ENCODE results near the gene GABRA6.
"Not testable (repeated sequence)": the region's sequence is repeated elsewhere in the genome, so short reads cannot be mapped to it uniquely, and the experiment has no call there.

Gene GABRA6

DNA sequence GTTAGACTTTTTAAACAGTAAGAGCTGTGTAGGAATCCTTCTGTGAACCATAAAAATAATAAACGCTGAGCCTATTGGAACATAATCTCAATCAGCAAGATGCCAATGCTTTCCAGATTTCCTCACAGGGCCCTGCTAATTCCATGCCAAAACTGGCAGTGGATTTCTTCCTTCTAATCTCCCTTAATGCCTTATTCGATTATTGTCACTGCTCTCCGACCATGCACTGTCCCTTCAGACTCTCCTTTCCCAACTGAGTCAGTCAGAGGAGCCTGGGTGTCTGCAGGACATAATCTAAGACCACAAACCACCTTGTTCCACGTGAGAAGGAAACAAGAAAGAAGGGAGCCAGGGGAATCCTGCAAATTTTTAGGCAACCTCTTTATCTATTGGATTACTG, at the start of gene GABRA6:
Gene GABRA6, plus strand, starts transcription at position 261 of the 400 bp plus-strand sequence. CDS start 269 bp downstream, outside the sequence.
- DNase-seq (ENCODE audit: low read depth in 2 of 2) = no peak

GRCh38 chr5:161637591-161637990, 47.9 kb upstream of the GABRA6 start:
- no peak for DNase-seq (ENCODE audit: low read depth in 2 of 2)

- no peak for DNase-seq (ENCODE audit: low read depth in 2 of 2)
These were observed 44.1 kb upstream of the GABRA6 start for GRCh38 chr5:161641444-161641843.

- DNase-seq (ENCODE audit: low read depth in 2 of 2) = no peak
These were observed 40.3 kb upstream of the GABRA6 start for GRCh38 chr5:161645264-161645663.

DNA sequence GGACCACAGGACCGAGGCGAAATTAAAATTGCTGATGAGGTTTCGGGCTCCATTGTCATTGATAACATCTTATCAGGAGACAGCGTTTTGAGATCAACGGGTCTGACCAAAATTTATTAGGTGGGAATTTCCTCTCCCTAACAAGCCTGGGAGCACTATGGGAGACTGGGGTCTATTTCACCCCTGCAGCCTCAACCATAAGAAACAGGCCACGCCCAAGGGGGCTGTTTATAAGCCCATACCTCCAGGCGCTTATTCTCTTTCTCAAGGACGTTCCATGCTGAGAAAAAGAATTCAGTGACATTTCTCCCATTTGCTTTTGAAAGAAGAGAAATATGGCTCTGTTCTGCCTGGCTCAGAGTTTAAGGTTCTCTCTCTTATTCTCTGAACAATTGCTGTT, 33.6 kb upstream of the GABRA6 start:
- not testable (repeated sequence) for DNase-seq (ENCODE audit: low read depth in 2 of 2)

- no peak for DNase-seq (ENCODE audit: low read depth in 2 of 2)
These were observed 24.7 kb upstream of the GABRA6 start for GRCh38 chr5:161660806-161661205.

- no peak for DNase-seq (ENCODE audit: low read depth in 2 of 2)
These were observed 22.1 kb upstream of the GABRA6 start for GRCh38 chr5:161663431-161663830.

- DNase-seq (ENCODE audit: low read depth in 2 of 2) = no peak
These were observed 9.4 kb upstream of the GABRA6 start for GRCh38 chr5:161676103-161676502.

GRCh38 chr5:161686149-161686548, 628 bp downstream of the GABRA6 start:
- DNase-seq (ENCODE audit: low read depth in 2 of 2) = no peak

DNA sequence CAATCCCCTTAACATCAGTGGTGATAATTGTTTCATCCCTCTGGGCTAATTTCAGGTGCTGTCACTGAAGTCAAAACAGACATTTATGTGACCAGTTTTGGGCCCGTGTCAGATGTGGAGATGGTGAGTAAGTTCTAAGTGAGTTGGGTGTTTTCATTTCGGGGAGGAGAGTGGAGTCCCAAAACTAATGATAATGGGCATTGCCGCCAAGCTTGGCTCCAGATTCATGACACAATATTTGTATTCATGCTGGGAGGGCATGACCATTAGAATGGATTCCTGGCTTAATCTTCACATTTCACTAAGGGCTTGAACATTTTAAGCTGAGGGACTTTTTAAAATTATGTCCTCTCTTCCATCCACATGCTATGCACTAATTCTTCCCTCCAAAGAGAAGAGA, 1.4 kb downstream of the GABRA6 start:
- DNase-seq (ENCODE audit: low read depth in 2 of 2) = no peak

DNA sequence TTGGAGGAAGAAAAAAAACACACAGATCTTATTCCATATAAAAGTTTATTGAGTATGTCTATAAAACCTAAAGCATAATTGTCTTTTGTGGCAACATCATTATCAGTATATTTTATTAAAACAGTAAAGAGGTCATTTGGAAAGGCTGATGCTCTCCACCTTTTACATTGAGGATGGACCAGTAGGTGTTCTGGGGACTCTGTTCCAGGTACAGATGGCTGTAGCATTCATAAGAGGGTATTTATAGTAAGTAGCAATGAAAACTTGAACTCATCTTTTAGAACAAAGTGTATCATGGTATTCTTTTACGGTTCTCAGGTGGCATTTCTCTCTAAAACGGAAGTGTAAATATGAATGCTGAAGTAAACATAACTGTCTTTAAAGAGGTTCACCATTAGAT, 1.8 kb downstream of the GABRA6 start:
- no peak for DNase-seq (ENCODE audit: low read depth in 2 of 2)

- DNase-seq (ENCODE audit: low read depth in 2 of 2) = no peak
These were observed 6.4 kb downstream of the GABRA6 start for GRCh38 chr5:161691911-161692310.

DNA sequence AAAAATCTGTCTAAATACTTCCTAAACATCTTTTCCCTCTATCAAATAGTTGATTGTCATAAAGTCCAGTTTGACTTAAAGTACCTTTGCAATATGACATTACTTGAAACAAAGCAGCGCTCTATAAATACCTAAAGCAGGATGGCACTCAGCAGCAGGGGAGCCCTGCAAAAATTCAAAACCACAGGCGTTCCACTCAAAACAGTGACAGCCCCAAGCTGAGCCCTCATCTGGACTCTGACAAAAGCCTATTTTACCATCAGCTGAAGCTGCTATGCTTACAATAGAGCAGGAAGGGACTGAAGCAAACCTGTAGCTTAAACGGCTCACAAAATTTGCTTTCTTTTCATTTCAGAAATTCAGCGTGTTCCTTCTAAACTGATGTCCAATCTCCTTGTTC, 11.5 kb downstream of the GABRA6 start:
- no peak for DNase-seq (ENCODE audit: low read depth in 2 of 2)

DNA sequence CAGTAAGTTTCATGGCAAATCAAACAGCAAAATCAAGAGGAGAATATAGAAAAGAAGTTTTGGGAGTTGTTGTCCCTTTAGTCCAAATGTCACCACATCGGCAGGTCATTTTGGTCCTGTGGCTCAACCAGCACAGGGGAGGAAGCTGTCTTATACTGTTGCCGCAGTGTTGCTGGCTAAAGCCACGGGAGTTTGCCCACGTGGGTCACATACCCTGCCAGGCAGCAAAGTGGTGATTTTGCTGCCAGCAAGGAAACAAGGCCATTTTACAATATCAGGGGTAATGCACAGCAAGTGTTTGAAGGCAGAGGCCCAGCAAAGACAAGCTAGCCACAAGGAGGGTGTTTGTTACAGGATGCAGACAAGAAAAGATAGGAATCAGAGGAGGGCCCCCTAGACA, 14.5 kb downstream of the GABRA6 start:
- DNase-seq (ENCODE audit: low read depth in 2 of 2) = no peak

DNA sequence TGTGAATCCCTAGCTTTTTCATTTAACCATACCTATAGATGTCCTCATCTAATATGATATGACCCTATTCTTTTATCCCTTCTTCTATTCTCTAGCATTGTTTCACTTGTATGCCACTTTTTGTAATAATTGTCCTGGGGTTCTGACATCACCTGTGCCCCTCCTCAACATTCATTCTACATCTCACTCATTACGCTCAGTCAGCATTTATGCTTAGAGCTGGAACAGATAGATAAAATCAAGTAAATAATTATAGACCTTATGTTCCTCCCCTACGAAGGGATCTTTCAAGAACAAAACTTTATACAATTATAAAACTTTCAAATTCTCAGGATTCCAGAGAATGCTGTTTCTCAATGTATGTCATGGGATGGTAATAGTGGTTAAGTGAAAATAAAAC, 18.0 kb downstream of the GABRA6 start:
- no peak for DNase-seq (ENCODE audit: low read depth in 2 of 2)

DNA sequence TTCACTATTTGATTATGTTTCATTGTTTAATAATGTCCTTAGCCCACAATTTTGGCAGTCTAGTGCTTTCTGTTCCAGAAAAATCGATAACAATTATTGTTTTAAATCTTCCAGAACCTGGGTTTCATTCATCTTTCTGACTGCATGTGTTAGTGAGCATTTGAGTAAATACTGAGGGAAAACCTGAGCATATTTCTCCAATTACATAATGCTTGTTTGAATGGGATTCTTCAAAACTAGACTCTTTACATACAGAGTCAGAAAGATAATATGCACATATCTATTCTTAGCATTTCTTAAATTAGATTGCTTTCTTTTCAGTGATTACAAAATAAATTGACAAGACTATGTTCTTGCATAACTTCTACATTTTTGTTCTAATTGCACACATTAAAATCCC, 21.9 kb downstream of the GABRA6 start:
- DNase-seq (ENCODE audit: low read depth in 2 of 2) = no peak

DNA sequence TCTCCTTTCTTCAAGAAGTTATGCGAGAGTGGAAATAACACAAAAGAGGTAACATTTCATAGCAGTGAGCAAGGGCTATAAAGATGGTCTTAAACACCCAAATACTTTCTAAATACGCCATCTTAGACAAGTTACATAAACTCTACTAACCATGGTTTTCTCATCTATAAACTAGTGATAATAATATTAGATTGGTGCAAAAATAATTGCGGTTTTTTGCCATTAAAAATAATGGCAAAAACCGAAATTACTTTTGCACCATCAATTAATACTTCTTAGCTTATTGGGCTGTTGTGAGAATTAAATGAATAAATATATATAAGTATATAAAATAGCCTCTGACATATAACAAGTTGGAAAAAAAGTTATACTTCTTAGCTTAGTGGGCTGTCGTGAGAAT, 23.7 kb downstream of the GABRA6 start:
- no peak for DNase-seq (ENCODE audit: low read depth in 2 of 2)

- DNase-seq (ENCODE audit: low read depth in 2 of 2) = no peak
These were observed 27.5 kb downstream of the GABRA6 start for GRCh38 chr5:161713042-161713441.

DNA sequence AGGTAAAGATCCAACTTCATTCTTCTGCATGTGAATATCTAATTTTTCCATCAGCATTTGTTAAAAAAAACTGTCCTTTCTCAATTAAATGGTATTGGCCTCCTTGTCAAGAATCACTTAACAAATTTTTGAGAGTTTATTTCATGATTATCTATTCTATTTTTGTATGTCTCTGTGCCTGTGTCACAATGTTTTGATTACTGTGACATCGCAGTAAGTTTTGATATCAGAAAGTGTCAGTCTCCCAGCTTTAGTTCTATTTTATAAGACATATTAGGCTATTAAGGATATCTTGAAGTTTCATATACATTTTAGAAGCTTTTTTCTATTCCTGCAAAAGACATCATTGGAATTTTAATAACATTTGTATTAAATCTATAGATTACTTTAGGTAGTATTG, 33.6 kb downstream of the GABRA6 start:
- DNase-seq (ENCODE audit: low read depth in 2 of 2) = no peak

GRCh38 chr5:161720460-161720859, 34.9 kb downstream of the GABRA6 start:
- DNase-seq (ENCODE audit: low read depth in 2 of 2) = no peak

GRCh38 chr5:161734741-161735140, 49.2 kb downstream of the GABRA6 start:
- no peak for DNase-seq (ENCODE audit: low read depth in 2 of 2)

DNA sequence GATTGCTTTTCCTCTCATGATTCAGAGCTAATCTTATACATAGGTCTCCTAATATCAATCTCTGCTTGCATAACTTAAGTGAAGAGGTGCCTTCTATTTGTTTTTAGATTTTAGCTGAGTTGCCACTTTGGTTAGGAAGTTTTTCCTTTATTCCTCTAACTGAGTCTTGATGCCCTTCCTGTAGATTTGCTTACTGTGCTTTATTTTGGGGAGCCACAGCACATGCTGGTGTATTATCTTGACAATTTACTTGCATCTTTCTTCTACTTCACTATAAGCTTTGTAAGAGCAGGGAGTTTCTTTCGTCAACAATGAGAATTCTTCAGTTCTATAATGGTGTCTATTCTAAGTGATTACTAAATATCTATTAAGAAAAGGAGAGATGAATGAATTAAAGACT, 54.9 kb downstream of the GABRA6 start:
- no peak for DNase-seq (ENCODE audit: low read depth in 2 of 2)

GRCh38 chr5:161744276-161744675, 58.8 kb downstream of the GABRA6 start:
- DNase-seq (ENCODE audit: low read depth in 2 of 2) = no peak

DNA sequence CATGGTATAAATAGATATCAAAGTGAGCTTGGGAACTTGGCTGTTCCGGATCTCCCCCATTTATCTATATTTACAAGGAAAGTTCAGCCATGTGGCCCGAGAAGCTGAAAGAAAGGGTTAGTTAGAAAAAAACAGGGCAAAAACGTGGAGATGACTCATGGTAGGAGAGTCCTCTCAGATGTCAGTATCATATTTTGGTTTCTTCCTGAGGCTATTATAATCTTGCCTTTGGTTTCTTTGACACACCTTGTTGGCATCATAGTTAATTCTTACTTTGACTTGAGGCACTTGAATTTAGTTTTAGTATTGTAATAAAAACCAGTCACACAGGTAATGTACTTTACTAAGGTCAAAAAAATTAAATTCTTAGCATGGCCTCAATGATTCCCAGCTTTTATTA, 59.9 kb downstream of the GABRA6 start:
- no peak for DNase-seq (ENCODE audit: low read depth in 2 of 2)

- no peak for DNase-seq (ENCODE audit: low read depth in 2 of 2)
These were observed 65.7 kb downstream of the GABRA6 start for GRCh38 chr5:161751265-161751664.
